Measurements from ENCODE around the gene KLK4.

The KLK4 gene

DNA sequence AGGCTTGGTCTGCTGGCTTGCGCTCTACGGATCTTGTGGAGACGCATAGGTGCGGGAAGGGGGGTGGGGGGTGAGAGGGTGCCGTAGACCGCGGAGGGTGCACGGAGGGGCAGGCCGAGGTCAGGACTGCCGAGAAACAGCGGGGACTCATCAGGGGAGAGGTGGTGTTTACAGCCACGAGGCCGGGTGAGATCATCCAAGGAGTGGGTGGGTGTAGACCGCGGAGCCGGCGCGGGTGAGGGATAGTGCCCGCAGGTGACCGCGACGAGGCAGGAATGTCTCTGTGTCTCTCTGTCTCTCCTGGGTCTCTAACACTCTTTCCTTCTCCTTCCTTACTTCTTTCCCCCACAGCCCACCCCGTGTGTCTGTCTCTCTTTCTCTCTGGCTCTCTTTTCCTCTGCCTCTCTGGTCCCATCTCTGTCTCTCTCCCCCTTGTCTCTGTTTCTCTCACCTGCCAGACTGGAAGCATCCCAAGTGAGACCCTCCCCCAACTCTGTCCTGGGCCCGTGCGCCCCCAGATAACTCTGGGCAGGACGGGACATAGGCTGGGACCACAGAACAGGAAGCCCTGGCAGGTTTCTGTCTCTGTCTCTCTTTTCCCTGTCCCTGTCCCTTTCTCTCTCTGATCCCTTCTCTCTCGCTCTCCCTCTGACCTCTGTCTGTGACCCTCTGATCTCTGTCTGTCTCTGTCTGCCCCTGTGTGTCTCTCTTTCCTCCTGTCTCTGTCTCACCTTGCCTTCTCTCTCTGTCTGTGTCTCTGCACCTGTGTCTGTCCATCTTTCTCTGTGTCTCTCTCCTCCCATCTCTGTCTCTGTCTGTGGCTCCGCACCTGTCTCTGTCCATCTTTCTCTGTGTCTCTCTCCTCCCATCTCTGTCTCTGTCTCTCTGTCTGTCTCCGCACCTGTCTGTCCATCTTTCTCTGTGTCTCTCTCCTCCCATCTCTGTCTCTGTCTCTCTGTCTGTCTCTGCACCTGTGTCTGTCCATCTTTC lies 1.8 kb upstream of the KLK4 start:
- no peak for DNase-seq (ENCODE audit: low read depth in 1 of 2, low spot score in 1 of 2)
- TF ChIP-seq POLR2AphosphoS5 (IDR thresholded peaks at IDR 0.05; ENCODE audit: low read depth) (no peak), SPI1 (IDR thresholded peaks at IDR 0.05; ENCODE audit: borderline replicate concordance, low read depth) (no peak), GABPA (IDR thresholded peaks at IDR 0.05; ENCODE audit: low read depth) (no peak)
- TF ChIP-seq, protein P1, sequence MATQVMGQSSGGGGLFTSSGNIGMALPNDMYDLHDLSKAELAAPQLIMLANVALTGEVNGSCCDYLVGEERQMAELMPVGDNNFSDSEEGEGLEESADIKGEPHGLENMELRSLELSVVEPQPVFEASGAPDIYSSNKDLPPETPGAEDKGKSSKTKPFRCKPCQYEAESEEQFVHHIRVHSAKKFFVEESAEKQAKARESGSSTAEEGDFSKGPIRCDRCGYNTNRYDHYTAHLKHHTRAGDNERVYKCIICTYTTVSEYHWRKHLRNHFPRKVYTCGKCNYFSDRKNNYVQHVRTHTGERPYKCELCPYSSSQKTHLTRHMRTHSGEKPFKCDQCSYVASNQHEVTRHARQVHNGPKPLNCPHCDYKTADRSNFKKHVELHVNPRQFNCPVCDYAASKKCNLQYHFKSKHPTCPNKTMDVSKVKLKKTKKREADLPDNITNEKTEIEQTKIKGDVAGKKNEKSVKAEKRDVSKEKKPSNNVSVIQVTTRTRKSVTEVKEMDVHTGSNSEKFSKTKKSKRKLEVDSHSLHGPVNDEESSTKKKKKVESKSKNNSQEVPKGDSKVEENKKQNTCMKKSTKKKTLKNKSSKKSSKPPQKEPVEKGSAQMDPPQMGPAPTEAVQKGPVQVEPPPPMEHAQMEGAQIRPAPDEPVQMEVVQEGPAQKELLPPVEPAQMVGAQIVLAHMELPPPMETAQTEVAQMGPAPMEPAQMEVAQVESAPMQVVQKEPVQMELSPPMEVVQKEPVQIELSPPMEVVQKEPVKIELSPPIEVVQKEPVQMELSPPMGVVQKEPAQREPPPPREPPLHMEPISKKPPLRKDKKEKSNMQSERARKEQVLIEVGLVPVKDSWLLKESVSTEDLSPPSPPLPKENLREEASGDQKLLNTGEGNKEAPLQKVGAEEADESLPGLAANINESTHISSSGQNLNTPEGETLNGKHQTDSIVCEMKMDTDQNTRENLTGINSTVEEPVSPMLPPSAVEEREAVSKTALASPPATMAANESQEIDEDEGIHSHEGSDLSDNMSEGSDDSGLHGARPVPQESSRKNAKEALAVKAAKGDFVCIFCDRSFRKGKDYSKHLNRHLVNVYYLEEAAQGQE (IDR thresholded peaks at IDR 0.05; ENCODE audit: insufficient replicate concordance, low read depth): no peak
- TF ChIP-seq, protein P2, sequence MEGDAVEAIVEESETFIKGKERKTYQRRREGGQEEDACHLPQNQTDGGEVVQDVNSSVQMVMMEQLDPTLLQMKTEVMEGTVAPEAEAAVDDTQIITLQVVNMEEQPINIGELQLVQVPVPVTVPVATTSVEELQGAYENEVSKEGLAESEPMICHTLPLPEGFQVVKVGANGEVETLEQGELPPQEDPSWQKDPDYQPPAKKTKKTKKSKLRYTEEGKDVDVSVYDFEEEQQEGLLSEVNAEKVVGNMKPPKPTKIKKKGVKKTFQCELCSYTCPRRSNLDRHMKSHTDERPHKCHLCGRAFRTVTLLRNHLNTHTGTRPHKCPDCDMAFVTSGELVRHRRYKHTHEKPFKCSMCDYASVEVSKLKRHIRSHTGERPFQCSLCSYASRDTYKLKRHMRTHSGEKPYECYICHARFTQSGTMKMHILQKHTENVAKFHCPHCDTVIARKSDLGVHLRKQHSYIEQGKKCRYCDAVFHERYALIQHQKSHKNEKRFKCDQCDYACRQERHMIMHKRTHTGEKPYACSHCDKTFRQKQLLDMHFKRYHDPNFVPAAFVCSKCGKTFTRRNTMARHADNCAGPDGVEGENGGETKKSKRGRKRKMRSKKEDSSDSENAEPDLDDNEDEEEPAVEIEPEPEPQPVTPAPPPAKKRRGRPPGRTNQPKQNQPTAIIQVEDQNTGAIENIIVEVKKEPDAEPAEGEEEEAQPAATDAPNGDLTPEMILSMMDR (IDR thresholded peaks at IDR 0.05; ENCODE audit: insufficient read depth, low read length): no peak
- H3K4me3 ChIP-seq (replicated peaks; ENCODE audit: insufficient read depth, low read length): no peak overlapping the region
- H3K27me3 ChIP-seq (ENCODE audit: insufficient read depth, poor library complexity, severe bottlenecking): peaks cover 38% of the 10 kb centered on the region
- H3K27ac ChIP-seq (replicated peaks): no peak overlapping the region

DNA sequence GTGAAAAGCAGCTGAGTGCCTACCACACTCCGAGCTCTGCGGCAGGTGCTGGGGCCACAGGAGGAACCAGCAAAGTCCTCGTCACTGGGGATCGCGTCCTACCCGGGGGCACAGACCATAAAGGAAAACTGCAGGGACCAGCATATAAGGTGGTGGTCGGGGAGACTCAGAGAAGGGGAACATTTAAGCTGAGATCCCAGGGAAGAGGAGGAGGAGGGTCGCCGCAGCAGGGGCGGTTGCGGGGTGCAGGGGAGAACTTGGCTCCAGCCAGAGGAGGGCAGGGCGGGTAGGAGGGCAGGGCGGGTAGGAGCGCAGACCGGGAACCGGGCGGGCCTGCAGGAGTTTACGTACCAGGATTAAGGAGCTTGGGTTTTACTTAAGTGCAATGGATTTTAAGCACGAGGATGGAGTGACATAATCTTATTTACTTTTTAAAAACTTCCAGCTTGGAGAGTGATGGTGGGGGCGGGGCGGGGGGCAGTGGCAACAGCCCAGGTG lies 956 bp upstream of the KLK4 start:
- Histone ChIP-seq H3K27me3 (ENCODE audit: insufficient read depth, poor library complexity, severe bottlenecking) (peaks cover 38% of the 10 kb centered on the region), H3K4me3 (replicated peaks; ENCODE audit: insufficient read depth, low read length) (no peak overlapping the region)
- TF ChIP-seq SPI1 (IDR thresholded peaks at IDR 0.05; ENCODE audit: borderline replicate concordance, low read depth): no peak
- TF ChIP-seq POLR2AphosphoS5 (IDR thresholded peaks at IDR 0.05; ENCODE audit: low read depth): no peak
- TF ChIP-seq, protein P2 (IDR thresholded peaks at IDR 0.05; ENCODE audit: insufficient read depth, low read length): no peak
- TF ChIP-seq GABPA (IDR thresholded peaks at IDR 0.05; ENCODE audit: low read depth): no peak
- TF ChIP-seq, protein P1 (IDR thresholded peaks at IDR 0.05; ENCODE audit: insufficient replicate concordance, low read depth): no peak

DNA sequence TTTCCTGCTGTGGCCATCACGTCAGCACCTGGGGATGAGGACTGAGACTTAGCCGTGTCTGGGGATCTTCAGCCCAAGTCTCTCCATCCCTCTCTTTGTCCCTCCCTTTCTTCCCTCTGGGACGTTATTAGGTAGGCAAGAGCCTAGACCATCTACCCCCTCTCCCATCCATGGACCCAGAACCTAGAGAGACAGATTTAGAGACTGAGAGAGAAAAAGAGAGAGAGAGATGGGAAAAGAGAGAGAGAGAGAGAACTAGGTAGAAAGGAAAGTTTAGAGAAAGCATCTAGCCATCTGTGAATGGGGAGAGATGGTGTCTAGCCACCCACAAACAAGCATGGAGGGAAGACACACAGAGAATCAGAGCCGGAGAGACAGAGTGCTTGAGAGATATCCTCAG lies 473 bp downstream of the KLK4 start:
- H3K4me3 ChIP-seq (replicated peaks; ENCODE audit: insufficient read depth, low read length): no peak overlapping the region
- no peak for DNase-seq (ENCODE audit: low read depth in 1 of 2, low spot score in 1 of 2)
- peaks cover 38% of the 10 kb centered on the region for H3K27me3 ChIP-seq (ENCODE audit: insufficient read depth, poor library complexity, severe bottlenecking)
- TF ChIP-seq, protein P2 (IDR thresholded peaks at IDR 0.05; ENCODE audit: insufficient read depth, low read length): no peak
- TF ChIP-seq GABPA (IDR thresholded peaks at IDR 0.05; ENCODE audit: low read depth) (no peak), SPI1 (IDR thresholded peaks at IDR 0.05; ENCODE audit: borderline replicate concordance, low read depth) (no peak)
- H3K27ac ChIP-seq (replicated peaks): no peak overlapping the region

More for the DNA sequence above, 956 bp upstream of the KLK4 start:
- no peak for DNase-seq (ENCODE audit: low read depth in 1 of 2, low spot score in 1 of 2)
- H3K27ac ChIP-seq (replicated peaks): no peak overlapping the region

Measured in HL-60 (cell line).